HG03103 (cell line): Measurements from ENCODE around the gene NHS.
"Not testable (repeated sequence)": the region's sequence is repeated elsewhere in the genome, so short reads cannot be mapped to it uniquely, and the experiment has no call there.

Experiments
- ATAC-seq: cut with Tn5 transposase; IDR thresholded peaks from one replicate; pipeline ENCODE4 v1.9.1; 2021; ENCODE audit warnings: low read depth; ENCODE audit not compliant: unreplicated experiment

The NHS gene

GRCh38 chrX:17443556-17443955 is 68.6 kb downstream of the NHS start:
- no peak for ATAC-seq

DNA sequence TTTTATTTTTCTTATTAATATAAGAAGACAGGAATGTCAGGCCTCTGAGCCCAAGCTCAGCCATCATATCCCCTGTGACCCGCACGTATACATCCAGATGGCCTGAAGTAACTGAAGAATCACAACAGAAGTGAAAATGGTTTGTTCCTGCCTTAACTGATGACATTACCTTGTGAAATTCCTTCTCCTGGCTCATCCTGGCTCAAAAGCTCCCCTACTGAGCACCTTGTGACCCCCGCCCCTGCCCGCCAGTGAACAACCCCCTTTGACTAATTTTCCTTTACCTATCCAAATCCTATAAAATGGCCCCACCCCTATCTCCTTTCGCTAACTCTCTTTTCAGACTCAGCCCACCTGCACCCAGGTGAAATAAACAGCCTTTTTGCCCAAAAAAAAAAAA is 71.3 kb downstream of the NHS start:
- ATAC-seq: not testable (repeated sequence)

DNA sequence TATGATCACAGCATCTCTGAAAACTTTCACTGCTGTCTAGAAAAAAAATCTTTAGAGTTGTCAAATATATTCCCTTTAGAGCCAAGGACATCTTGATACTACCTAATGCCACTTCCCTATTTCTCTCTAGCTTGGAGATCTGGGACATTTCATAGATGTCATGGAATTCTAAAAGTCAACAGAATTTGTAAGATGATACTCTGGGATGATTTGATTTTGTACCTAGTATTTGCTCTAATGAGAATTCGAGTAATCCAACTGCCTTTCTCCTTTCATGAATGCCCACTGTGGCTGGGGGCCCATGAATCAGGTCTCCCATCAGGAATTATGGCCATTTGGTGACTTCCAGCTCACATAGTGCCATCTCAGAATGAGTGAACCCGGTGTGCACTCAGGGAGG is 73.2 kb downstream of the NHS start:
- ATAC-seq: no peak

- no peak for ATAC-seq
Measured at GRCh38 chrX:17449866-17450265, 74.9 kb downstream of the NHS start.

- ATAC-seq: no peak
Measured at GRCh38 chrX:17453788-17454187, 78.8 kb downstream of the NHS start.

GRCh38 chrX:17456526-17456925 is 81.5 kb downstream of the NHS start:
- ATAC-seq: no peak

DNA sequence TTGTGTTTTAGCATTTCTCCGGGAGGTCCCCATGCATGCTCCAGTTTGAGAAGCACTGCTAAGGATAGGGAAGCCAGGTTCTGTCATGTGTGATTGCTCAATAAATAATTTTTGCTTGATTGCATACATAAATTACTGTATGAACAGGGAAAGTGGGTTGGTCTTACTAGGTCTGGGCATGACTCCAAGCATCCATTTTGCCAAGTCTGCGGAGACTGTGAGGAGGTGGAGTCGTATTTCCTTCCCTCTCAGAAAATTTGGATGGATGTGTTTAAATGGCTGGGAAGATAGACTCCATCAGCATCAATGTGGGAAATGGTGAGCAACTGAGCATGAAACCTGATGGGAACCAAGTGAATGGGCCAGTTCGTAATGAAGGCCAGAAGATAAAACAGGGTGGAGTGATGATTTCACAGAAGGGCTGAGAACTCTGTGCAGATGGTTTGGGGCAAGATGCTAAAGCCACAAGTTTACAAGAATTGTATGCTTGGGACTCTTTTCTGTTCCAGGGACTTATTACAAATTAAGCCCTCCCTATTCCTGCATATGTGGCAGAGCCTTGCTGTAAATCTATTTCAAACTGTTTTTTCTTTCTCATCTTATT is 84.1 kb downstream of the NHS start:
- ATAC-seq: no peak

- no peak for ATAC-seq
Measured at GRCh38 chrX:17459661-17460060, 84.7 kb downstream of the NHS start.

- ATAC-seq: no peak
Measured at GRCh38 chrX:17462881-17463280, 87.9 kb downstream of the NHS start.

- no peak for ATAC-seq
Measured at GRCh38 chrX:17464194-17464593, 89.2 kb downstream of the NHS start.

GRCh38 chrX:17465201-17465600 is 90.2 kb downstream of the NHS start:
- ATAC-seq: no peak

DNA sequence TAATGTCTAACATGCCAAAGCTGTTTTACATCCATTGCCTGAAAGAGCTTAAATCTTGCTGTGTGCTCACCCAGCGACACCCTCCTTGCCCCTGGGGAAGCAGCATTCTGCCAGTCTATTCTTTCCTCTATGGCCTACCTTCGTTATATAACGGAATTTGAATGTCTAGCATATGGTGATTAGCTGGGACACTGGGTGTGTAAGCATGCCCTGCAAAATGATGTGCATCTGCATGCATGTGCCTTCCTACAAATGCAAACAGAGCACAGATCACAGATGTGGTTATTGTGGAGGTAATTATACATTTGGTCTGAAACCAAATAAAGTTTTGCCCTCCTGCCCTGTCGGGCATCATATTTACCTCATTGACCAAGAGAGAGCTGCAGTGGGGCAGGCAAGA is 90.8 kb downstream of the NHS start:
- no peak for ATAC-seq

- no peak for ATAC-seq
Measured at GRCh38 chrX:17470136-17470535, 95.1 kb downstream of the NHS start.

GRCh38 chrX:17471121-17471520 is 96.1 kb downstream of the NHS start:
- ATAC-seq: no peak

- no peak for ATAC-seq
Measured at GRCh38 chrX:17471861-17472260, 96.9 kb downstream of the NHS start.

- ATAC-seq: no peak
Measured at GRCh38 chrX:17472424-17472823, 97.4 kb downstream of the NHS start.

DNA sequence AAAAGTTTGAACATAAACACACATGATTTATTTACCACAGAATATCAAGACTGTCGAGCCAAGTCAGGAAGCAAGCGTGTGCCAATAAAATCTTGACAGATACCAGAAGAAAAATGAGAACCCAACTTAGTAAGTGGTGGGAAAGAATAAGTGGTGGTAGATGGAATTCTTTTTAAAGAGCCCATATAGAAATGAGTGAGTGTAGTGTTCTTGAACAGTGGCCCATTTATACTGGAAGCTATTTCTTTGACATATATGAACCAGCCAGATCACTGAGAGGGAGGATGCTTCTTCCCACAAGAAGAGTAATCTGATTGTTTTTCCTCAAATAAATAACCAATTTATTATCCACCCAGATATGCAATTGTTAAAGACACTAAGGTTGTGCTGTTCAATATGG is 98.0 kb downstream of the NHS start:
- no peak for ATAC-seq

GRCh38 chrX:17474892-17475291 is 99.9 kb downstream of the NHS start:
- ATAC-seq: no peak

DNA sequence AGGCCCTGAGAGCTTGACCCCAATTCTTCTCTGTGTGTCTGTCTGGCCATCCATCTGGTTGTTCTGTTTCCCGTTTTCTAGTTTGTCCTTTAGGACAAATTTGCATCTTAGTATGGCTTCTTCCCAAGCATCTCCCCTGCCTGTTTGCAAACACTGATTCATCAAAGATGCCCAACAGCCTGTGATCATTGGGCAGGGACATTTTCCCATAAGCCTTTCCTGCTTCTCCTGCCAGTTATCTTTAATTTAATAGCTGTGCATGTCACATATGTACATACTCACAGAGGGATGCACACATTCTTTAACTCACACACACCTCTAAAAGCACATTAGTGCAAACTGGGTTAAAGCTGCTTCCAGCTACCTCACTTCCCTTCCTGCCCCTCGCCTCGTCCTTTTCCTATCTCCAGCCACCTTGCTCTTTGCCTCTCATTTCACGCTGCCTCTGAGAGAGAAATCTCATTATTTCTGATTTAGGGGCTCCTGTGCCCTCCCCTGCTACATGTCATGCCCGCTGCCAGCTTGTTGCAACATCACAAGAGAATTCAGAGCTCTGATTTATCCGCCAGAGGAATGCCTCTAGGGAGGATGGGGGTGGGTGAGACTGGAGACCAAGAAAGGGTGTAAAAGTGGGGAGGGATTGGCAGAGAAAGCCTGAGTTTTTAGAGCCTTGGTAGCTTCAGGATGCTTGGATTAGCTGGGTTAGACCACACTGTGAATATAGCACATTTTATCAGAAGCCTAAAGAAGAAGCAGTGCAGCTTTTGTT is 100.6 kb downstream of the NHS start:
- no peak for ATAC-seq

GRCh38 chrX:17476411-17476810 is 101.4 kb downstream of the NHS start:
- no peak for ATAC-seq

- no peak for ATAC-seq
Measured at GRCh38 chrX:17481086-17481485, 106.1 kb downstream of the NHS start.

DNA sequence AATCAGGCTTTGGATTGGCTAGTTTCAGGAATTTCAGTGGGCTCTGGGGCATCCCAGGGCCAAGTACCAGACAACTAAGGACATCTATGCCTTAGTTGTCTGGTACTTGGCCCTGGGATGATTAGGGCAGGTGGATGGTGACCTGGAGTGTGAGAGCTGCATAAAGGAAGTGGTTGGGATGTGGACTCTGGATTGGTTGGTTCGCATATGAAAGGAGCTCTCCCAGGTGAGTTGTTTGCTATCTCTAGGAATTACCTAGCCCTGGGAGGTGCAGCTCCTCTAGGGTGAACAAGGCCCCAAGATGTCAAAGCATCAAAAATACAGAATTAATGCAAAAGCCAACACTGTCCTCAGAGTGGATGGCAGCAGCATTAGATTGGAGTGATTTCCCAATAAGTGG is 109.6 kb downstream of the NHS start:
- ATAC-seq: no peak
